GM18520 (cell line): ENCODE measurements around the gene PTPRN2.
"Not testable (repeated sequence)": the region's sequence is repeated elsewhere in the genome, so short reads cannot be mapped to it uniquely, and the experiment has no call there.

Source experiments
- ATAC-seq: cut with Tn5 transposase; IDR thresholded peaks from one replicate; pipeline ENCODE4 v1.9.1; 2021; ENCODE audit not compliant: unreplicated experiment

The PTPRN2 gene

GRCh38 chr7:158472596-158472995 is 115.0 kb downstream of the PTPRN2 start:
- ATAC-seq = no peak

GRCh38 chr7:158471716-158472115 is 115.9 kb downstream of the PTPRN2 start:
- no peak for ATAC-seq

- no peak for ATAC-seq
Observed at GRCh38 chr7:158470336-158470735, 117.3 kb downstream of the PTPRN2 start.

- ATAC-seq = no peak
Observed at GRCh38 chr7:158469396-158470051, 118.1 kb downstream of the PTPRN2 start.

GRCh38 chr7:158468700-158469296 is 118.8 kb downstream of the PTPRN2 start:
- ATAC-seq = no peak

GRCh38 chr7:158468181-158468580 is 119.4 kb downstream of the PTPRN2 start:
- ATAC-seq = no peak

- no peak for ATAC-seq
Observed at GRCh38 chr7:158467562-158467961, 120.1 kb downstream of the PTPRN2 start.

GRCh38 chr7:158463317-158463716 is 124.3 kb downstream of the PTPRN2 start:
- ATAC-seq = no peak

GRCh38 chr7:158461824-158462223 is 125.8 kb downstream of the PTPRN2 start:
- no peak for ATAC-seq

GRCh38 chr7:158460665-158461064 is 127.0 kb downstream of the PTPRN2 start:
- no peak for ATAC-seq

GRCh38 chr7:158458716-158459282 is 128.8 kb downstream of the PTPRN2 start:
- ATAC-seq = no peak

GRCh38 chr7:158458096-158458495 is 129.5 kb downstream of the PTPRN2 start:
- ATAC-seq = no peak

GRCh38 chr7:158457586-158457985 is 130.0 kb downstream of the PTPRN2 start:
- ATAC-seq = not testable (repeated sequence)

GRCh38 chr7:158454631-158455030 is 133.0 kb downstream of the PTPRN2 start:
- ATAC-seq = no peak

GRCh38 chr7:158453663-158454062 is 134.0 kb downstream of the PTPRN2 start:
- no peak for ATAC-seq

GRCh38 chr7:158452331-158452730 is 135.3 kb downstream of the PTPRN2 start:
- ATAC-seq = no peak

- ATAC-seq = no peak
Observed at GRCh38 chr7:158450476-158451124, 137.0 kb downstream of the PTPRN2 start.

GRCh38 chr7:158449942-158450341 is 137.7 kb downstream of the PTPRN2 start:
- ATAC-seq = no peak

GRCh38 chr7:158449266-158449665 is 138.4 kb downstream of the PTPRN2 start:
- no peak for ATAC-seq

- no peak for ATAC-seq
Observed at GRCh38 chr7:158448430-158449100, 139.1 kb downstream of the PTPRN2 start.

- no peak for ATAC-seq
Observed at GRCh38 chr7:158447506-158448171, 140.0 kb downstream of the PTPRN2 start.
